ENCODE results near the gene MAN1C1.

GRCh38 chr1:25796811-25797458, 180.3 kb downstream of the MAN1C1 start:
- TF ChIP-seq CTCF (conservative IDR thresholded peaks at IDR 0.05 in 1 of 2, IDR thresholded peaks at IDR 0.05 in 1 of 2; ENCODE audit: low read depth in 1 of 2, low read length in 2 of 2): peak; percentile 75 to 85
- no peak for TF ChIP-seq EZH2 (IDR thresholded peaks at IDR 0.05; ENCODE audit: low read length, missing control alignments)

Measured in fibroblast of lung (primary cell).